CD4-positive, alpha-beta T cell treated with Interleukin-6 for 4 hours (primary cell): ENCODE results near the gene PLA2G2A.
"Not testable (repeated sequence)": the region's sequence is repeated elsewhere in the genome, so short reads cannot be mapped to it uniquely, and the experiment has no call there.

Experiments used
- DNase-seq: peaks from one replicate; pipeline ENCODE4 v3.0.0-alpha.2; 2020; ENCODE audit warnings: mixed read lengths

The PLA2G2A gene, protein sequence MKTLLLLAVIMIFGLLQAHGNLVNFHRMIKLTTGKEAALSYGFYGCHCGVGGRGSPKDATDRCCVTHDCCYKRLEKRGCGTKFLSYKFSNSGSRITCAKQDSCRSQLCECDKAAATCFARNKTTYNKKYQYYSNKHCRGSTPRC

DNA sequence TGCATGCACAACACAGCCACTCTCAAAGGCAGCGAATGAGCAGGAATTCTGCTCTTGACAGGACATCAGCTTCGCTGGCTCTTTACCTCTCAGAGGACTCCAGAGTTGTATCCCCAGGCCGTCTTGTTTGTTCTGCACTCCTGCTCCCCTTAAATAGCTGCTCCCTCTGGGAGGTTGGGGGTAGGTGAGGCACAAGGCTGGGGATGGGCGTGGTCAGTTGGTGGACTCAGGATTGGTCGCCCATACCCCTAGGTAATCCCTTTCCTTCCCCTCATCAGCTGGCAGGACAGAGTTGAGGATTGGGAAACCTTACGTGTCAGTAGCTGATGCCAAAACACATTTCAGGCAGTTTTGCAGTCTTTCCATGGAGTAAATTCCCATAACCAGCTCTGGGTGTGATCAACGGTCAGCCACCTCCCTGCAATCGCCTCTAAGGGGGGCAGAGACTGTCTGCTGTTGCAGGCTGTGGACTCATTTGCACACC is at the start of gene PLA2G2A:
Gene PLA2G2A, minus strand, starts transcription at position 125 of the 484 bp plus-strand sequence. CDS start 845 bp downstream, outside the sequence.
- DNase-seq = no peak

GRCh38 chr1:20028726-20029125 is 49.3 kb upstream of the PLA2G2A start:
- no peak for DNase-seq

- no peak for DNase-seq
Measured at GRCh38 chr1:20028125-20028524, 48.7 kb upstream of the PLA2G2A start.

GRCh38 chr1:20017741-20018140 is 38.3 kb upstream of the PLA2G2A start:
- no peak for DNase-seq

DNA sequence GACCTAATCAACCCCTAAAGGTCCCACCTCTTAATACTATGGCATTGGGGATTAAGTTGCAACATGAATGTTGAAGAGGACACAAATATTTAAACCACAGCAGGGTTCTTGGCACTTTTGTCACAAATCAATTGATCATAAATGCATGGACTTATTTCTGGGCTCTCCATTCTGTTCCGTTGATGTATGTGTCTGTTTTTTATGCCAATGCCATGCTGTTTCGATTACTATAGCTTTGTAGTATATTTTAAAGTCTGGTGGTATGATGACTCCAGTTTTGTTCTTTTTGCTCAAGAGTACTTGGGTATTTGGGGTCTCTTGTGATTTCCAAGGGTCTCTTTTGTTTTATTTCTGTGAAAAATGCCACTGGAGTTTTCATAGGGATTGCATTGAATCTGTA is 34.7 kb upstream of the PLA2G2A start:
- no peak for DNase-seq

DNA sequence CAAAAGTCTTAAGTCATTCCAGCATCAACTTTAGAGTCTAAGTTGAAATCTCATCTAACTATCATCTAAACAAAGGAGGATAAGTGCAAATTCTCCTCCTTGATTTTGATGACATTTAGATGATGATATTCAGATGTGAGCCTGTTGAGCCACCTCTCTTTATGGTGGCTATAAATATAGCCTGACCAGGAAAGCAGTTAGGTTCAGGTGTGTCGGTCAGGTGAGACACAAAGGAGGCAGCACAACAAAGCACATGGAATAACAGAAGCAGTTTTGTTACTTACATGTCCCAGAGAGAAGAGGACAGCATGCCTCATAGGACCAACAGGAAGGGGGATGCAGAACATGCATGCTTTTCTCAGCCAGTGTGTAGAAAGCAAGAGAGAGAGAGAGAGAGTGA is 30.6 kb upstream of the PLA2G2A start:
- DNase-seq = no peak

- no peak for DNase-seq
Measured at GRCh38 chr1:20009212-20009611, 29.8 kb upstream of the PLA2G2A start.

GRCh38 chr1:20008391-20008841 is 29.0 kb upstream of the PLA2G2A start:
- DNase-seq = no peak

- not testable (repeated sequence) for DNase-seq
Measured at GRCh38 chr1:19998823-19999222, 19.4 kb upstream of the PLA2G2A start.

- DNase-seq = no peak
Measured at GRCh38 chr1:19990689-19991088, 11.3 kb upstream of the PLA2G2A start.

- not testable (repeated sequence) for DNase-seq
Measured at GRCh38 chr1:19990182-19990582, 10.8 kb upstream of the PLA2G2A start.

DNA sequence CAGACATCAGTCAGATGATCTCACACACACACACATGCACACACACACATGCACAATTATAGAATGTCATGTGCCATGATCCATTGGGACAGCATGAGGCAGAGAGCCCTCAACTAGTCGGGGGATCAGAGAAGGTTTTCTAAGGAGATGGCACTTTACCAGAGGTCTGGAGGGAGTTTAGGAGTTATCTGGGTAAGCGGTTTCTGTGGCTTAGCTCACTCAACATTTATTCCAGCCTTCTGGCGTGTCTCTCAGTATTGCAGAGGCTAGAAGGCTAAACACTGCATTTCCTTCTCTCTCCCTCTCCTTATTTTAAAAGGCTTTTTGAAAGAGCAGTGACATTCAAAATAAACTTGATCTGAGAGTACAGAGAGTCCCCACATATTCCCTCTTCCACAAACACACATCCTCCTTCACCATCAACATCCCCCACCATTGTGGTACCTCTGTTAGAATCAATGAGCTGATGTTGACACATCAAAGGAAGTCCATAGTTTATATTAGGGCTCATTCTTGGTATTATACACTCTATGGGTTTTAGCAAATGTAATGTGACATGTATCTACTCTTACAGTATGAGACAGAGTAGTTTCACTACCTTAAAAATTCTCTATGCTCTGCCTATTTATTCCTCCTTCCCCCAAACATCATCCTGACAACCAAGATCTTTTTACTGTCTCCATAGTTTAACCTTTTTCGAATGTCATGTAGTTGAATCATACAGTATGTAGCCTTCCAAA is 9.0 kb upstream of the PLA2G2A start:
- DNase-seq = no peak

DNA sequence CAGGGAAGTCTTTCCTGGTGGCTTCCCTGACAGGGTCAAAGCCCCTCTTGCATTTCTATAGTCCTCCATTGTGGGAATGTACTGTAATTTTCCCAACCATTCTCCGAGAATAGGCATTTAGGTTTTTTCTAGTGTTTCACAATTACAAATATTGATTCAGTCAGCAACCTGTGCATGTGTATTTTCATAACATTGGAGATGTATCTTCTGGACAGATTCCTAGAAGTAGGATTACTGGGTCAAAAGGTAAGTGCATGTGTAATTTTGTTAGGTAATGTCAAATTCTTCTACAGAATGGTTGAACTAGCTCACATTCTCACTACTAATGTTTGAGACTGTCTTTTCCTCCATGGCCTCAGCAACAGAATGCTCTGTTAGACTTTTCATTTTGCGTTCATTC is 8.3 kb upstream of the PLA2G2A start:
- no peak for DNase-seq

DNA sequence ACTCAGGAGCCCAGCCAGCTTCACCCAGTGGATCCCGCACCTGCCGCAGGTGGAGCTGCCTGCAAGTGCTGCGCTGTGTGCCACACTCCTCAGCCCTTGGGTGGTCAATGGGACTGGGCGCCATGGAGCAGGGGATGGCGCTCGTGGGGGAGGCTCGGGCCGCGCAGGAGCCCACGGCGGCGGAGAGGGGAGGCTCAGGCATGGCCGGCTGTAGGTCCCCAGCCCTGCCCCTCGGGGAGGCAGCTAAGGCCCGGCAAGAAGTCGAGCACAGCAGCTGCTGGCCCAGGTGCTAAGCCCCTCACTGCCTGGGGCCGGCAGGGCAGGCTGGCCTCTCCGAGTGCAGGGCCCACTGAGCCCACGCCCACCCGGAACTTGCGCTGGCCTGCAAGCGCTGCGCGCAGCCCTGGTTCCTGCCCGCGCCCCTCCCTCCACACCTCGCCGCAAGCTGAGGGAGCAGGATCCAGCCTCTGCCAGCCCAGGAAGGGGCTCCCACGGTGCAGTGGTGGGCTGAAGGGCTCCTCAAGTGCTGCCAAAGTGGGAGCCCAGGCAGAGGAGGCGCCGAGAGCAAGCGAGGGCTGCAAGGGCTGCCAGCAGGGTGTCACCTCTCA is 5.1 kb upstream of the PLA2G2A start:
- not testable (repeated sequence) for DNase-seq

GRCh38 chr1:19981507-19982312 is 2.3 kb upstream of the PLA2G2A start:
- DNase-seq = no peak

- DNase-seq = no peak
Measured at GRCh38 chr1:19981170-19981506, 1.7 kb upstream of the PLA2G2A start.

DNA sequence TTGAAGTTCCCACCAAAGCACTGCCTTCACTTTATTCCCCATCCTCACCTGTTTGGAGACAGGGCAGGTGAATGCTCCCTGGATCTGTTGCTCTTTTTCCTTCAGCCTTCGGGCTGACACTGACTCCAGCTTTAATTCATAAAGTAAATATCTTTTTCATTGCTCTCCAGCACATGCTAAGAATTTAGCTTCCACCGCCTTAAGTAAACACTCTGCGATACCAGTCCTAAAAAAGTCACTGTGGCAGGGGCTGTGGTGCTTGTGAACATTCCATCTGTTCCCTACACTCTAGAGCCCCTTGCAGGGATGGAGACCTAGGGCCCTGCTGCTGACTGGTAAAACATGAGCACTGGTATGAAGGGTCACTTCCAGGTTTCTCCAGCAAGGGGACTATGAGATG is 896 bp upstream of the PLA2G2A start:
- no peak for DNase-seq

- no peak for DNase-seq
Measured at GRCh38 chr1:19978143-19978542, 1.3 kb downstream of the PLA2G2A start.

DNA sequence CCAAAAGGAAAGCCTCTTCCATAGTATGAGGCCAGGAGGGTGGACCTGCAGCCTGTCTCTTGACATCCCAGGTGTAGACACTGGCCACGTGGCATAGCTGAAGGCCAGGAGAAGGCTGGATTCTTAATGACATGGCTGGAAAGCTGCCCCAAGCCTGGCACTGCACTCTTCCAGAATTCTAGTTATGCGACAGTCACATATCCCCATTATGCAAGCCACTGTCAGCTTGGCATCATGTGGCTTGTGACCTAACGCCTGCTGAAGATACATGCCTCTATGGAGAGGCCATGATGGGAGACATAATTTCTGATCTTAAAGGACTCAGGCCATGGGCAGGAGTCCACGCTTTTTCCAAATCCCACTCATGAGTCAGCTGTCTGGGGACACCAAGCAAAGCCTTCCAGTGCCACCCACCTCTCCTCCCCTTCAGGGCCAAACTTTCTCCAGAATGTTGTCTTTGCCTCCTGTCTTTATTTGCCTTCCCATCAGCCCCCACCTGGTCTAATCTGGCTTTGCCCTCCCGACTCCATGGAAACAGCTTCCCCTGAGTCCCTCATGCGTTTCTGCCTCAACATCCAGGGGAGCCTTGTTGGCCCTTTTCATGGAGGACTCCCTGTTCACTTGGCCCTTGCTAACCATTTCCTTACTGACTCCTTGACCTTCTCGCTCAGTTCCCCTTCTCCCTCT is 3.0 kb downstream of the PLA2G2A start:
- no peak for DNase-seq

GRCh38 chr1:19975423-19976193 is 3.8 kb downstream of the PLA2G2A start:
- no peak for DNase-seq

- peak; percentile 5 for DNase-seq
Measured at GRCh38 chr1:19974822-19975416, 4.5 kb downstream of the PLA2G2A start.
